Endodermal cell (in vitro differentiated cells): ENCODE results near the gene SGPL1. TPM values are rescaled to one million over a fixed set of nuclear protein-coding genes. Genes with fewer than 3 reads are reported as not detected.
"Not testable (repeated sequence)": the region's sequence is repeated elsewhere in the genome, so short reads cannot be mapped to it uniquely, and the experiment has no call there.

Experiments
- DNase-seq: peaks from one replicate; pipeline ENCODE4 v3.0.0-alpha.2; 2017
- H3K27ac ChIP-seq: 2 replicates; pipeline ENCODE4 v1.5.1; 2013; ENCODE audit warnings: mild to moderate bottlenecking, low read depth, low read length, moderate library complexity
- H3K27me3 ChIP-seq: 2 replicates; pipeline ENCODE4 v1.6.1; 2013; ENCODE audit warnings: mild to moderate bottlenecking, low read length, moderate library complexity; ENCODE audit not compliant: insufficient read depth, control insufficient read depth, poor library complexity, severe bottlenecking
- H3K36me3 ChIP-seq: 2 replicates; pipeline ENCODE4 v1.7.0; 2013; ENCODE audit warnings: mild to moderate bottlenecking, low read length, moderate library complexity; ENCODE audit not compliant: control insufficient read depth, insufficient read depth
- H3K4me1 ChIP-seq: one replicate; pipeline ENCODE4 v1.7.0; 2013; ENCODE audit warnings: low read length; ENCODE audit not compliant: control insufficient read depth, insufficient read depth
- H3K4me3 ChIP-seq: 2 replicates; pipeline ENCODE4 v1.5.1; 2013; ENCODE audit warnings: mild to moderate bottlenecking, low read length, moderate library complexity
- H3K9ac ChIP-seq: 2 replicates; pipeline ENCODE4 v1.6.1; 2013; ENCODE audit warnings: mild to moderate bottlenecking, low read length, moderate library complexity; ENCODE audit not compliant: poor library complexity, severe bottlenecking; ENCODE audit errors: extremely low read depth
- H3K9me3 ChIP-seq: 2 replicates; pipeline ENCODE4 v1.6.1; 2013; ENCODE audit warnings: mild to moderate bottlenecking, low read length, moderate library complexity; ENCODE audit not compliant: control insufficient read depth
- H3K27ac Mint-ChIP-seq: 2 replicates; pipeline ENCODE4 v1.8.0; 2020; ENCODE audit warnings: mixed read lengths
- H3K27me3 Mint-ChIP-seq: 2 replicates; pipeline ENCODE4 v1.8.0; 2021; ENCODE audit warnings: mild to moderate bottlenecking, mixed read lengths; ENCODE audit not compliant: insufficient read depth
- H3K36me3 Mint-ChIP-seq: 2 replicates; pipeline ENCODE4 v1.8.0; 2020; ENCODE audit warnings: low read depth, mixed read lengths
- H3K4me1 Mint-ChIP-seq: 2 replicates; pipeline ENCODE4 v1.8.0; 2020; ENCODE audit warnings: mixed read lengths
- H3K4me3 Mint-ChIP-seq: 2 replicates; pipeline ENCODE4 v1.8.0; 2020; ENCODE audit warnings: mild to moderate bottlenecking, moderate library complexity, mixed read lengths
- H3K9me3 Mint-ChIP-seq: 2 replicates; pipeline ENCODE4 v1.8.0; 2020; ENCODE audit warnings: mild to moderate bottlenecking, mixed read lengths
- CTCF ChIP-seq: fragments of 200-600 bp; sonication (generic); conservative IDR thresholded peaks from 2 replicates; pipeline ENCODE4 v1.5.0; 2021; ENCODE audit warnings: antibody characterized with exemption, mild to moderate bottlenecking
- WGBS, 2 experiments: methylation state at CpG; one replicate each; pipeline versions ENCODE4 v1.1.5 to v1.1.7; 2013; ENCODE audit warnings: missing lambda C conversion rate in 2 of 2, mixed read lengths in 1 of 2; ENCODE audit not compliant: insufficient coverage in 1 of 2, insufficient read length in 1 of 2; 5-methylcytosine and 5-hydroxymethylcytosine counted together
- total RNA-seq, 2 donors: library from RNA; stranded (reverse); fragmentation: NEBNext Ultra II Directional in 1 of 2; extraction: Animal tissue kit (Norgen Biotek cat#: 25700) in 1 of 2; gene quantifications; 2 replicates in 1 of 2; 3 replicates in 1 of 2; pipeline ENCODE4 v1.2.1, GENCODE V29; 2021

The SGPL1 gene
- total RNA-seq, 2 donors from 2014 or later, result 95.4 to 103 TPM

- Mint-ChIP-seq H3K9me3 (no peaks in the 10 kb centered on the region), H3K36me3 (no peaks in the 10 kb centered on the region), H3K27me3 (peaks cover 4% of the 10 kb centered on the region), H3K4me1 (no peaks in the 10 kb centered on the region), H3K27ac (no peak overlapping the region), H3K4me3 (no peak overlapping the region)
- H3K27me3 ChIP-seq, result no peaks in the 10 kb centered on the region
- no peaks in the 10 kb centered on the region for H3K9me3 ChIP-seq
- no peak for TF ChIP-seq CTCF
- 85 to 91% methylated on average over 6 to 10 of the region's 10 CpGs for WGBS, 2 experiments
- no peaks in the 10 kb centered on the region for H3K36me3 ChIP-seq
- H3K9ac ChIP-seq, result no peak overlapping the region
- DNase-seq, result no peak
- no peaks in the 10 kb centered on the region for H3K4me1 ChIP-seq
- no peak overlapping the region for H3K27ac ChIP-seq
- H3K4me3 ChIP-seq, result no peak overlapping the region
Measured at GRCh38 chr10:70917635-70918034, 101.9 kb downstream of the SGPL1 start.

GRCh38 chr10:70918851-70919530 is 103.2 kb downstream of the SGPL1 start:
- Mint-ChIP-seq H3K27me3 (peaks cover 5% of the 10 kb centered on the region), H3K4me3 (no peak overlapping the region), H3K36me3 (no peaks in the 10 kb centered on the region), H3K4me1 (no peaks in the 10 kb centered on the region), H3K9me3 (no peaks in the 10 kb centered on the region), H3K27ac (no peak overlapping the region)
- H3K27me3 ChIP-seq, result no peaks in the 10 kb centered on the region
- no peak overlapping the region for H3K9ac ChIP-seq
- 90 to 94% methylated on average over 10 to 22 of the region's 22 CpGs for WGBS, 2 experiments
- no peak overlapping the region for H3K27ac ChIP-seq
- H3K36me3 ChIP-seq, result no peaks in the 10 kb centered on the region
- DNase-seq, result no peak
- no peaks in the 10 kb centered on the region for H3K9me3 ChIP-seq
- H3K4me1 ChIP-seq, result no peaks in the 10 kb centered on the region
- TF ChIP-seq CTCF, result no peak
- no peak overlapping the region for H3K4me3 ChIP-seq

- H3K27ac Mint-ChIP-seq, H3K27me3 ChIP-seq, H3K27ac ChIP-seq, H3K4me3 ChIP-seq, H3K36me3 ChIP-seq, H3K27me3 Mint-ChIP-seq, H3K4me1 Mint-ChIP-seq, H3K4me3 Mint-ChIP-seq, H3K4me1 ChIP-seq, H3K36me3 Mint-ChIP-seq, H3K9me3 ChIP-seq, DNase-seq, H3K9ac ChIP-seq, H3K9me3 Mint-ChIP-seq: not testable (repeated sequence)
- WGBS, 2 experiments, result 87 to 93% methylated on average over 6 to 10 of the region's 10 CpGs
Measured at GRCh38 chr10:70919906-70920305, 104.2 kb downstream of the SGPL1 start.

GRCh38 chr10:70920519-70920918 is 104.8 kb downstream of the SGPL1 start:
- WGBS, 2 experiments, result 64% methylated on average over 4 of the region's 4 CpGs; no CpG with 5 or more reads in 1 of the 2 experiments
- no peak overlapping the region for H3K27ac Mint-ChIP-seq
- H3K36me3 Mint-ChIP-seq, result no peaks in the 10 kb centered on the region
- no peaks in the 10 kb centered on the region for H3K36me3 ChIP-seq
- no peak overlapping the region for H3K4me3 ChIP-seq
- no peaks in the 10 kb centered on the region for H3K4me1 Mint-ChIP-seq
- no peak overlapping the region for H3K4me3 Mint-ChIP-seq
- H3K27me3 ChIP-seq, result no peaks in the 10 kb centered on the region
- H3K9me3 ChIP-seq, result no peaks in the 10 kb centered on the region
- peaks cover 5% of the 10 kb centered on the region for H3K27me3 Mint-ChIP-seq
- no peak overlapping the region for H3K9ac ChIP-seq
- TF ChIP-seq CTCF, result no peak
- no peaks in the 10 kb centered on the region for H3K4me1 ChIP-seq
- H3K27ac ChIP-seq, result no peak overlapping the region
- H3K9me3 Mint-ChIP-seq, result no peaks in the 10 kb centered on the region
- no peak for DNase-seq
